Nephron progenitor cell (in vitro differentiated cells): ENCODE data around the gene MRFAP1L1.
"Not testable (repeated sequence)": the region's sequence is repeated elsewhere in the genome, so short reads cannot be mapped to it uniquely, and the experiment has no call there.

ENCODE experiments used
- DNase-seq: peaks from one replicate; pipeline ENCODE4 v3.0.0; 2021
- H3K27ac Mint-ChIP-seq: 2 replicates; pipeline ENCODE4 v1.8.0; 2021; ENCODE audit warnings: mild to moderate bottlenecking, moderate library complexity, mixed read lengths
- H3K27me3 Mint-ChIP-seq: 2 replicates; pipeline ENCODE4 v1.8.0; 2021; ENCODE audit warnings: mild to moderate bottlenecking, low read depth, mixed read lengths; ENCODE audit not compliant: poor library complexity
- H3K36me3 Mint-ChIP-seq: 2 replicates; pipeline ENCODE4 v1.8.0; 2021; ENCODE audit warnings: low read depth, mixed read lengths
- H3K4me1 Mint-ChIP-seq: 2 replicates; pipeline ENCODE4 v1.8.0; 2021; ENCODE audit warnings: mixed read lengths
- H3K4me3 Mint-ChIP-seq: 2 replicates; pipeline ENCODE4 v1.8.0; 2021; ENCODE audit warnings: mild to moderate bottlenecking, moderate library complexity, mixed read lengths
- H3K9me3 Mint-ChIP-seq: 2 replicates; pipeline ENCODE4 v1.8.0; 2021; ENCODE audit warnings: mild to moderate bottlenecking, moderate library complexity, mixed read lengths
- CTCF ChIP-seq: fragments of 200-600 bp; sonication (generic); IDR thresholded peaks from 2 replicates; pipeline ENCODE4 v1.5.0; 2021; ENCODE audit warnings: antibody characterized with exemption

Gene MRFAP1L1

GRCh38 chr4:6731318-6731675 lies 21.6 kb upstream of the MRFAP1L1 start:
- no peak for TF ChIP-seq CTCF
- H3K4me1 Mint-ChIP-seq = peaks cover 37% of the 10 kb centered on the region
- no peak overlapping the region for H3K4me3 Mint-ChIP-seq
- H3K27ac Mint-ChIP-seq = no peak overlapping the region
- H3K27me3 Mint-ChIP-seq = peaks cover 6% of the 10 kb centered on the region
- no peak for DNase-seq
- no peaks in the 10 kb centered on the region for H3K9me3 Mint-ChIP-seq
- H3K36me3 Mint-ChIP-seq = no peaks in the 10 kb centered on the region

- H3K27ac Mint-ChIP-seq = no peak overlapping the region
- no peaks in the 10 kb centered on the region for H3K36me3 Mint-ChIP-seq
- no peak for DNase-seq
- no peaks in the 10 kb centered on the region for H3K9me3 Mint-ChIP-seq
- H3K4me1 Mint-ChIP-seq = peaks cover 37% of the 10 kb centered on the region
- TF ChIP-seq CTCF = no peak
- peaks cover 6% of the 10 kb centered on the region for H3K27me3 Mint-ChIP-seq
- H3K4me3 Mint-ChIP-seq = no peak overlapping the region
Observed at GRCh38 chr4:6730603-6731317, 21.1 kb upstream of the MRFAP1L1 start.

- no peak for DNase-seq
- peaks cover 4% of the 10 kb centered on the region for H3K27me3 Mint-ChIP-seq
- no peak for TF ChIP-seq CTCF
- H3K4me1 Mint-ChIP-seq = peaks cover 32% of the 10 kb centered on the region
- H3K27ac Mint-ChIP-seq = no peak overlapping the region
- no peaks in the 10 kb centered on the region for H3K9me3 Mint-ChIP-seq
- H3K4me3 Mint-ChIP-seq = no peak overlapping the region
- H3K36me3 Mint-ChIP-seq = no peaks in the 10 kb centered on the region
Observed at GRCh38 chr4:6728320-6729029, 18.8 kb upstream of the MRFAP1L1 start.

- peaks cover 31% of the 10 kb centered on the region for H3K4me1 Mint-ChIP-seq
- no peak overlapping the region for H3K27ac Mint-ChIP-seq
- H3K27me3 Mint-ChIP-seq = peaks cover 4% of the 10 kb centered on the region
- H3K36me3 Mint-ChIP-seq = no peaks in the 10 kb centered on the region
- TF ChIP-seq CTCF = no peak
- no peaks in the 10 kb centered on the region for H3K9me3 Mint-ChIP-seq
- DNase-seq = no peak
- no peak overlapping the region for H3K4me3 Mint-ChIP-seq
Observed at GRCh38 chr4:6727943-6728250, 18.2 kb upstream of the MRFAP1L1 start.

GRCh38 chr4:6727081-6727942 lies 17.6 kb upstream of the MRFAP1L1 start:
- no peaks in the 10 kb centered on the region for H3K36me3 Mint-ChIP-seq
- H3K27ac Mint-ChIP-seq = no peak overlapping the region
- peak; percentile 57 for DNase-seq
- peaks cover 31% of the 10 kb centered on the region for H3K4me1 Mint-ChIP-seq
- no peaks in the 10 kb centered on the region for H3K9me3 Mint-ChIP-seq
- TF ChIP-seq CTCF = no peak
- no peak overlapping the region for H3K4me3 Mint-ChIP-seq
- peaks cover 4% of the 10 kb centered on the region for H3K27me3 Mint-ChIP-seq

GRCh38 chr4:6725427-6725961 lies 15.8 kb upstream of the MRFAP1L1 start:
- not testable (repeated sequence) for H3K27me3 Mint-ChIP-seq, H3K27ac Mint-ChIP-seq, H3K36me3 Mint-ChIP-seq, DNase-seq, H3K9me3 Mint-ChIP-seq, H3K4me3 Mint-ChIP-seq
- peaks cover 26% of the 10 kb centered on the region for H3K4me1 Mint-ChIP-seq
